GM21723 (cell line): ENCODE results near the gene APLP2.

Experiments
- ATAC-seq: cut with Tn5 transposase; IDR thresholded peaks from one replicate; pipeline ENCODE4 v1.9.1; 2021; ENCODE audit warnings: mild to moderate bottlenecking, moderate library complexity; ENCODE audit not compliant: unreplicated experiment

Gene APLP2

DNA sequence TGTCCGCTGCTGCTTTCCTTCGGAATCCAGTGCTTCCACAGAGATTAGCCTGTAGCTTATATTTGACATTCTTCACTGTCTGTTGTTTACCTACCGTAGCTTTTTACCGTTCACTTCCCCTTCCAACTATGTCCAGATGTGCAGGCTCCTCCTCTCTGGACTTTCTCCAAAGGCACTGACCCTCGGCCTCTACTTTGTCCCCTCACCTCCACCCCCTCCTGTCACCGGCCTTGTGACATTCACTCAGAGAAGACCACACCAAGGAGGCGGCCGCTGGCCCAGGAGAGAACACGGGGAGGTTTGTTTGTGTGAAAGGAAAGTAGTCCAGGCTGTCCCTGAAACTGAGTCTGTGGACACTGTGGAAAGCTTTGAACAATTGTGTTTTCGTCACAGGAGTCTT is 74.4 kb downstream of the APLP2 start:
- ATAC-seq: no peak

DNA sequence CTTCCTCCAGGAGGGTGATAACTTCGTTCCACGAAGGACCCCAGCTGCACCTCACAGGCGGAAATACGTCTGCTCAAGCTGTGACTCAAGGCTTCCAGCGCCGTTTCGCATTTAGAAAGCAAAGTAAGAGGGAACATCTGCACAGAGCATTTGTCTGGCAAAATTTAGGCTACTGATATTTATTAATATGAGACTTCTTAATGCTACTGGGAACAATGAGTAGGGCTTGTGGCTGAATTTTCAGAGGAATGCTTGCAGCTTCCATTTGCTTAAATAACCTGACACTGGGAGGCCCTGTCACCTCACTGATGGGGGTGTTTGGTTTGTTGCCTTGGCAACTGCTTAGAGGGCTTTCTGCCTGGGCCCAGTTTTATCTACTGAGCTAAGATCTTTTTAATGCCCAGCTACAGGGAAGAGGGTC is 75.2 kb downstream of the APLP2 start:
- no peak for ATAC-seq

DNA sequence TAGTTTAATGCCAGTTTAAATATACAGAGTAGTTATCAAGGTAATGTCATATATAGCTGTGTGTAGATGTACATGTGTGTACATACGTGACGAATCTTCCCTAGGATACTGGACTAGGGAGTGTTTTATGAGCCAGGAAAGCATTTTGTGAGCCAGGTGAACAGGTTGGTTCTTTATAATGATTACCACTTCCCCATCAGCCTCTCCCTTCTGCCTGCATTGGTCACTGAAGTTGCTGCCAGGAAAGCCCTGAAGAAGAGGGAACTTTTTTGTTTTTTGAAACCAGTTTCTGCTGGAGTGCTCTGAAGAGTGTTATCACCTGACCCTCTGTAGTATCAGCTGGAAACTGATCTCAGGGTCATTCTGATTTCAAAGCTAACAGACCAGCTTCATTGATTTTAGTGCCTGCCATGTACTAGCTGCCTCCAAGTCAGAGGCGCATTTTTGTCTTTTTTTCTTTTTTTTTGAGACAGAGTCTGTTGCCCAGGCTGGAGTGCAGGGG is 75.7 kb downstream of the APLP2 start:
- no peak for ATAC-seq

DNA sequence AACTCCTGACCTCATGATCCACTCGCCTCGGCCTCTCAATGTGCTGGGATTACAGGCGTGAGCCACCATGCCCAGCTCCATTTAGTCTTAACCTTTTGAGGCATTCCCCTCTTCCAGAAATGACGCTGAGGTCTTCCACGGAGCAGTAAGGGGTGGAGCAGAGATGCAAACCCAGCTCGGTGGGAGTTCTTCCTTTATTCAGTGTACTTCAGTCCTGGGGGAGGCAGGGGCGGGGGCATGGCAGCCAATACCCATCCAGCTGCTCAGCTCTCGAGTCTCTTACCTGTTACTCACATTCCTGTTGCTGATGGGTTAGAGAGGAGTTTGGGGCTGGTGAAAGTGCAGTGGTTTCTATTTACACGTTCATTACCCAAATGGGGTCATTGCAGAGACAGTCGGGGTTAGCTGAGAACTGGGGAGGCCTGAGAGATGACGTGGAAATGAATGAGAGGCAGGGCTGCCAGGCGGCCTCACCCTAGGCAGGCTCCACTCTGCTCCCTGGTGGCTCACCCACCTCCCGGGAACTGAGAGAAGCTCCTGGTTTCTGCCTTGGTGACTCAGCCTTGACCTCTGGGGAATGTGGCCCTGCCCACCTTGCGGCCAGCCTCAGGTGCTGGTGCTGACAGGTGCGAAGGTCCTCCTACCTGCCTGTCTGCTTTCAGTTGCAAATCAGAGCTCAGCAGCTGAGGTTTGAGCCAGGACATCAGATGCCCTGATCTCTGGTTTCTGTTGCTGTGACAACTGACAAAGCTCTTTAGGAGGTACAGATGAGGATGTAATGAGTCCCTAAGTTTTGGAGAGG is 76.5 kb downstream of the APLP2 start:
- no peak for ATAC-seq

DNA sequence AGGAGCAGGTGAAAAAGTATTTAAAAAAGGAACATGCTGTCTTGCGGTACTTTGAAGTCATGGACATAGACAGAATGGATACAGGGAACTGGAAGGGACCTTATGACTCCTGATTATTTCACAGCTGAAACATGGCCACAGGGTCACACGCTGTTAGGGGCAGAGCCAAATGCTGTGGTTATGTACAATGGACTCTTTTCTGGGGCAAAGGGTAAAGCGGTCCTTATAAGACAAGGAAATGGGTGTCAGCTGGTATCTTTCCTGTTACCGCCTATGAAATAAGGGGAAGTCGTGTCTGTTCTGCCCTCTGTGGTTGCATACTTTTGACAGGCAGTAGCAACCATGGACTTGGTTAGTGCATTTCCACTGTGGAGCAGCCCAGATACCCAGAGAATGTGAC is 77.1 kb downstream of the APLP2 start:
- no peak for ATAC-seq

DNA sequence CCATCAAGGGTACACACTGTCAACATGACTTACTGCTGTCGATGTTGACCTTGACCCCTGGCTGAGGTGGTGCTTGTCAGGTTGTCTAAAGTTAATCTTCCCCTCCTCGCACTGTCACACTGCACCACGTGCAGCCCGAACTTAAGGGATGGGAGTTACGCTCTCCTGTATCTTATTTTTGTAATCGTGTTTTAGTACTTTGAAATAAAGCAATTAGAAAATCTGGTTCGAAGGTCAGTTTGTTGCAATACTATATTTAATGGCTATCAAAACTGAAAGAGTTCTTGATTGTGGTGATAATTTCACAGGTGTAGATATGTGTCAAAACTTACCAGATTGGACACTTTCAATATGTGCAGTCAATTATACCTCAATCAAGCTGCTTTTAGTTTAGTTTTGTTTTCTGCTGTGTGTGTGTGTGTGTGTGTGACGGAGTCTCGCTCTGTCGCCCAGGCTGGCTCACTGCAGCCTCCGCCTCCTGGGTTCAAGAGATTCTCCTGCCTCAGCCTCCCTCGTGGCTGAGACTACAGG is 79.2 kb downstream of the APLP2 start:
- ATAC-seq: no peak

DNA sequence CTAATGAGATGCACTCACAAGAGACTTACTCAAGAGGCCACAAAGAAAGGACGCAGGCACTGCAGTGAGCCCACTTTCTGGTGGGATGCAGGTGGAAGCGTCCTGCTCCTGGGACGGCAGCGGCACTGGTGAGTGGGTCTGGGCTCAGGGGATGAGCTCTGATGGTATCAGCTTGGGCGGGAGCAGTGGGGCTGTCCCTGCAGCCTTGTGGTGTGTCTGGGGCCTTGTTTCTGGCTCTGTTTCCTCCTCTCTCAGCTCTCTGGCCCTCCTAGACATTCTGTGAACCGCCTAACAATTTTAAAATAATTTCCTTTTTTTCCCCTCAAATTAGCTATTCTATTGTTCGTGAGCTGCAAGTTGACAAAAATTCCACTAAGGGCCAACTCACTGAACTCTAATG is 81.1 kb downstream of the APLP2 start:
- ATAC-seq: peak; percentile 43

DNA sequence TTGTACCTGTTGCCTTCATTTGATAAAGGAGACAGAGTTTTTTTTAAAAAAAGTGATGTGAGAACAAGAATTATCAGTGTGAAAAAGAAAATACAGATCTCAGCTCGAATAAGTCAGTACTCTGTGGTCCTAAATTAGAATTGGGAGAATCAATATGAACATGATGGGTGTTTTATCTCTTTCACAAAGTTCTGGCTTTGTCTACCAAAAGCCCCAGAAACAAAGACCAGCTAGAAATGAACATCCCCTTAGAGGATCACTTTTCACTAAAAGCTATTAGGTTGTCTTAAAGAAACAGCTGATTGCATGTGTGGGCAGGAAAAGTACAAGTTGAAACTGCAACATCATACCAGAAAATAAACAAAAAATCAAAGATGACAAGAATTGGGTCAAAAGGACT is 81.5 kb downstream of the APLP2 start:
- peak; percentile 56 for ATAC-seq

DNA sequence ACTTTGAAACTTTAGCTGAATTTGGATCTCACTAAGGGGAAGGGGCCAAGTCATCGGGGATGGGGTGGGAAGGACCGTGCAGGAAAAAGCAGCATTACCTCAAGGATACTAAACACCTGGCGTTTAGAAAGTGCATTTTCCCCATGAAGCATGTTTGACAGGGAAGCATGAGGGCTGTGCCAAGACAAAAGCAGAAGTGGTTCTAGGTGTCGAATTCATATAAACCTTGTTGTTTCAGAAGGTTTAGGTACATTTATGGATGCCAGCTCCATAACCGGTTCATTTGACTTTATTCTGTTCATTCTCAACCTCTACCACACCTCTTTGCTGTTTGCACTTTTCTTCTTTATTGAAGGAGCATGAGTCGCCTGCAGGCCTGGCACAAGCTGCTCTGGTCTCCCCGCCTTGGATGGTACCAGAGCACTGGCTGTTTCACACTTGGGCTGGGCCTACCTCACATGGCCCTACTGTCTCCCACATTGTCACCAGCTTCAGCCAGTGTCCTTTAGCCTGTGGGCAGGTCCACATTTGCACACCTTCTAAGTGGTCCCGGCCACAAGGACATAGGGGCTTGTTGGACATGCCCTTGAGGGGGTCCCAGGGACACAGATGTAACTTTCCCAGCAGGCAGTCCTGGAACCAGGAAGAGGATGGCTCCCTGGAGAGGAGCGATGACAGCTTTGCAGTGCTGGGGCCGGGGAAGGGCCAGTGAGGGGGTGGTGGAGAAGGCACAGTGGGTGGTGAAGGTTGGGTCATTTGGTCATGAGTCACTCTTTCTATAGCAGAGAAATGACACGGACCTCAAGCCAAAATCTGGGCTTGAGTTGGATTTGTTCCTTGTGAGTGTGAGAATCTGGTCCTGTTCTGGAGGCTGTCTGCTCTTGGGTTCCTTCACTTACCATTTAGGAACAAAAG is 86.7 kb downstream of the APLP2 start:
- ATAC-seq: no peak

DNA sequence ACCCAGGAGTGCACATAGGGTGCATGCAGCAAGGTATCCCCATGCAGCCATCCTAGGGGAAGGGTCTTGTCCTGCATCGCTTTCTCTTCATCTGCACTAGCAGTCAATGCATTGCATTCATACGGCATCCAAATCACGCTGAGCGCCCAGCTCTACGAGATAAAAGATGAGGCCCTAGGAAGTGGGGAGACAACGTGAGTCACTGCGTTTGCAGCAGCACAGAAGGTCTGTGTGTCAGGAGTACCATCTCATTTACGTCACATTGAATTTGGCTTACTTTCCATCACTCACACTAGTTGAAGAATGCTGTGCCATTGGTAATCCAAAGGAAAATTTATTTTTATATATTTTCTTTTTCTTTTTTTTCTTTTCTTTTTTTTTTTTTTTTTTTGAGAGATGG is 87.4 kb downstream of the APLP2 start:
- ATAC-seq: no peak

DNA sequence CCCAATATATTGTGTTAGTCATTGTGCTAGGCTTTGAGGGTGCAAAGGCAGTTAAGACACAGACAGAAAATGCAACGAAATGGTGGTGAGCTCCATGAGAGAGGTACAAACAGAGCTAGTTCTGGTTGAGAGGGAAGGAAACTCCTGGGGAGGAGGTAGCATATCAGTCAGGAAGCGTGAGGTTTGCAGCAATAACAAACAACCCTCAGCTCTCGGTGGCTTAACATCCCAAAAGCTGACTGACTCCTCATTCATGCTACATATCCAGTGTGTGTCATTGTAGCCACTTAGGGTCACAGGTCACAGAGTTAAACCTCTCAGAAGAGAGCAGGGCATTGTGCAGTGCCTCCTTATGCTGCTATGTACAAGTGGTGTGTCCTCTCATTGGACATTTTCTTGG is 88.1 kb downstream of the APLP2 start:
- ATAC-seq: no peak

DNA sequence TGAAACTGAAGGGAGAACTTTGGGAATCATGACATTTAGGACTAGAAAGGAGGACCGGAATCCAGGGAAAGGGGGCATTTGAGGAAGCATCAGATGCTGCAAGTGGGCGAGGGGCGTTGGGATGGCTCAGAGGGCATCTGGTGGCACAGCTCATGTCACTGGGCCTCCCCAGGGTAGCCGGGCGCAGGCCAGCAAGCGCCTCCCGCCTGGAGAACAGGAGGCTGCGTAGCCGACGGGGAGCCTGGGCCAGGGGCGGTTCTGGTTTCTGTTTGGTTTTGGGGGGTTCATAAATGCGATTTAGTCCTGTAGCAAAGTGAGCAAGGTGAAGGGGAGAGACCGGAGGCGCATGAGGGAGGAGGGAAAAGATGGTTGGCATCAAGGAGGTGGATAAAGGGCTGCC is 89.4 kb downstream of the APLP2 start:
- ATAC-seq: no peak

DNA sequence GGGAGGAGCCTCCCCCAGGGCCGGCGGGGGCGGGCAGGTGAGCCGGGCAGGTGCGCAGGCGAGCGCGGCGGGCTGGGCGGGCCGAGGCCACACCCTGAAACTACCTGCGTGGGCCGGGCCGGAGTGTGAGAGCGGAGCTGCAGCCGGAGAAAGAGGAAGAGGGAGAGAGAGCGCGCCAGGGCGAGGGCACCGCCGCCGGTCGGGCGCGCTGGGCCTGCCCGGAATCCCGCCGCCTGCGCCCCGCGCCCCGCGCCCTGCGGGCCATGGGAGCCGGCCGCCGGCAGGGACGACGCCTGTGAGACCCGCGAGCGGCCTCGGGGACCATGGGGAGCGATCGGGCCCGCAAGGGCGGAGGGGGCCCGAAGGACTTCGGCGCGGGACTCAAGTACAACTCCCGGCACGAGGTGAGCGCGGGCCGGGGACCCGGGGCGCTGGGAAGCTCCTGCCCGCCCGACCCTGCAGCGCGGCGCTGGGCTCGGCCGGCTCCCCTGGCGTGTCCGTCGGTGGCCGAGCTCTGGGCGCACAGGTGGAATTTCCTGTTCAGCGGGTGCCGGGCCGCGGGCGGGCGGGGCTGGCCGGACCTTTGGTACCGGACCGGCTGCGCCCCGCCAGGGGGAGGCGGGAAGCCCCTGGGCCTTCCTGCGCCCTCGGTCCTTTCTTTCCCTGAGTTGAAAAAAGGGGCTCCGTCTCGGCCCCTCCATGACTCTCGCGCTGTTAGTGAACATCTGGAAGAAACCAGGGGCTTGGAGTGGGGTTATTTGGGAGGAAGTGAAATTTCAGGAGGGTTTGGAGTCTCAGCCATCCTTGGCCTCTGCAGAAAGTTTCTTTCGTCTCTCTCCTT is 90.2 kb downstream of the APLP2 start, which contains the start of gene ST14:
ST14 (plus strand) TSS at position 126 of the 841 bp plus-strand sequence; CDS start at position 324, 198 bp downstream.
- ATAC-seq: peak; percentile 54

DNA sequence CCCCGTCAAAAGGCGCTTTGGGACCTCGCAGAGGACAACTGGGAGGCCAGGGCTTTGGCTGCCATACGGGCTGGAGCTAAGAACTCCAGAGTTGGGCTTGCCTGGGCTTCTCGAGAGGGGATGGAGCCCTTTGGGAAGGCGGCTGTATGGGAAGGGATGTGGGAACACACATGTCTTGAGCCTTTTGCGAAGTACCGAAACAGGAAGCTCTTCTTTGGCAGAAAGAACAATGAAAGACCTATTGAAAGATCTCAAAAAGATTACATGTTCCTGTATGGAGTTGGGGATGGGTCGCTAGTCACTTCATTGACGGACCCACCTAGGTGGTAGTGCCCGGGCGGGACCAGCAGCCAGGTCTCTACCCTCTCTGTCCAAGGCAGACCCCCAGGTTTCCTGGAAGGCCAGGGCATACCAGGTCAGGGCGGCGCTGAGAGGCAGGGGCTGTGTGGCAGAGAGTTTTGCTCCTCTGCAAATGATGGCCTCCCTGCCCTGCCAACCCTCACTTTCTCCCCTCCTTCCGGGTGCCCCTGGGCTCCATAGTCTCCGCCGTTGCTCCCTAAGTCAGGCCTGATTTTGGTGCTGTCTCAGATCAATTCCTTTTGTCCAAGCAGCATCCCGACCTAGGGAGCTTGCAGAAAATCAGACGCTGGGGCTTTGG is 90.9 kb downstream of the APLP2 start:
- no peak for ATAC-seq

DNA sequence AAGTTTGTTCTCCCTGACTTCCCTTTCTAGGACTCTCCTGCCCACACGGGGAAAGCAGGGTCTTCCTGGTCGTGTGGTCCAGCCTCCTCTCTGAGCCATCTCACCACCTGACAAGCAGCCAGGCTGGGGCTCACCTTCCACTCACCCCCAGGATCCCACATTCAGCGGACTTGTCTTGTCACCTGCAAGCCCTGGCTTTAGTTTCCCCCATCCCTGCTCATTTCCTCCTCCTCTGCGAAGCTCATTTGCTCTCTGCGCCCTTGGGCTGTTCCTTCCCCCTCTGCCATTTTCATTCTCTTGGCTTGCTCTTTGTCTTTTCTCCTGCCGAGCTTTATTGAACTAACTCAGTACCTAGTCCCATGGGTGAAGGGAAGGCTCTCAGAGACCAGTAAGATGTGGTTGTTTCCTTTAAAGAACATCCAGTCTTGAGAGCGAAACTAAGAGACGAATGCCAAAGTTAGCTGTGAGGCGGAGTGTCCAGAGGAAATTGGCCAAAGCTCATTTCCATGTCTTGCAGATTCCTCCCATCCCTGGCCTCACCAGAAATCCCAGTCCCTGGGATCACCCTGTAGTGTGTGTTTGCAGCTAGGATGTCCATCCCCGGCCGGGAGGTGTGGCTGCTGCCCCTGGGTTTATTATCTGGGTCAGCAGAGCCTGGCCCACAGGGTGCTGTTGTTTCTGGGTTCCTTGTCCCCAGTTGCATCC is 91.9 kb downstream of the APLP2 start:
- ATAC-seq: no peak

DNA sequence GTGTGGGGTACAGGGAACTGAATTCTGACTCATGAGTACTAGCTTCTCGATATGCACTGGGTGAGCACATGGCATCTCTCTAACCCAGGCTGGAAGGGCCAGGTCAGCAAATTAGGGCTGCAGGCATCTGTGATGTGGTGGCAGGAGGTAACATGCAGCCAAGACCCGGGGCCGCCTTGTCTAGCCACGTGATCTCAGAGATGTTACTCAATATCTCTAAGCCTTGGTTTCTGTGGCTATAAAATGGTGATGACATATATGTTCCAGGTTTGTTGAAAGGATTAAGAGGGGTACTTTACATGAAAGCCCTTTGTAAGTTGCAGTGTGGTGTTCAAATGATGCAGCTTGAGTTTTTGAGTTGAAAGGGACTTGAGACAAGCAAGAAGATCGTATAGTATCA is 93.0 kb downstream of the APLP2 start:
- ATAC-seq: no peak

DNA sequence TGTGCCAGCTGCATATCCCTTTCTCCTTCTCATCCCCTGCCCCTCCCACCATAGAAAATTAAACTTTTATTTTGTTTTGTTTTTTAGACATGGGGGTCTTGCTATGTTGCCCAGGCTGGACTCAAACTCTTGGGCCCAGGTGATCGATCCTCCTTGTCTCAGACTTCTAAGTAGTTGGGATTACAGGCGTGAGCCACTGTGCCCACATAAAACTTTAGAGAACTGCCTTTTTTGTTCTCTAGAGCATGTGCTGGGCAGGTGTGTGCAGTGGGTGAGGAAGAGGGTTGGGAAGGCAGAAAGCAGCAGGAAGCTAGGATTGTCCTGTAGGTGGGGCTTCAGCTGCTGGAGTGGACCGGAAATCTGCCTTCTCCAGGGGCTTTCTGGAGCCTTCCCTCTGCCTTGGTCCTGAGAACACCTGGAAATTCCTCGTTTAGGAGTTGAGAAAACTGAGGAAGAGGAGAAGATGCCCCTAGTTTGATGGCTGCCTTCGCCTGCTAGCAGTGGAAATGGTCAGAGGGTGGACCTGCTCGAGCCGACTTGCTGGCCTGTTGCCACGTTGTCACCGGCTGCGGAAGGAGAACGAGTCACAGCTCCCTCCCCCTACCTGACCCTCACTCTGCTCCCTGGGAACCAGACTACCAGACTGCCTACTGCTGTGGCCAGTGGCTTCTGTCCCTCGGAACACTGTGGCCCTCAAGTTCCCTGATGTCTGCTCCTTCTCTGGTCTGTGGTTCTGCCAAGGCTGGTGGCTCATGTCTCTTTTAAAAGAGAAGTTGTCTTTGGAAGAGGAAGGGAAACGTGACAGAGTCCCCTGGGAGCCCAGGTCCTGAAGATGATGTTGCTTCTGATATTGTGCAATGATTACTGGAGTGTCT is 93.9 kb downstream of the APLP2 start:
- no peak for ATAC-seq

DNA sequence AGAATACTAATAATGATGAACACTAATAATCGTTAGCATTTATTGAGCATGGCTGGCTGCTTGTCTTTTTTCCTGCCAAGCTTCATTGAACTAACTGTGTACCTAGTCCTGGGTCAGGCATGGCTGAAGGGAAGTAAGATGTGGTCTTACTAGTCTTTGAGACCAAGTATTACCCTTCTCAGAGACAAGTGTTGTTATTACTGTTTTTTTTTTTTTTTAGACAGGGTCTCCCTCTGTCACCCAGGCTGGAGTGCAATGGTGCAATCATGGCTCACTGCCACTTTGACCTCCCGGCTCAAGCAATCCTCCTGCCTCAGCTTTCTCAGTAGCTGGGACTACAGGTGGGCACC is 94.5 kb downstream of the APLP2 start:
- no peak for ATAC-seq
